Measurements from ENCODE around the gene TM7SF2. TPM values are rescaled to one million over a fixed set of nuclear protein-coding genes. Genes with fewer than 3 reads are reported as not detected.

TM7SF2 gene
- total RNA-seq, 1 experiment from 2014 or later: 63.8 TPM

- Mint-ChIP-seq H3K4me1 (peaks cover 17% of the 10 kb centered on the region), H3K4me3 (no peak overlapping the region), H3K27me3 (ENCODE audit: low read depth) (no peaks in the 10 kb centered on the region), H3K27ac (no peak overlapping the region), H3K9me3 (no peaks in the 10 kb centered on the region), H3K36me3 (peaks cover 3% of the 10 kb centered on the region; the same call in 1 of the 2 replicates)
- POLR2A ChIA-PET: interaction anchor here (0.5 to 2.1 kb wide), 3 partner anchors 13 to 88 kb away, joined by 3 to 9 read pairs (median 6); partner anchors contain the start of genes FAU, MRPL49 and VPS51
- DNase-seq (ENCODE audit: low spot score): no peak
- no peak for ATAC-seq
- CTCF ChIA-PET: interaction anchor here (0.5 to 4.8 kb wide), 38 partner anchors 11 to 701 kb away, joined by 3 to 104 read pairs (median 6); partner anchors contain the start of genes ARL2, BATF2, CAPN1 and CDCA5
- TF ChIP-seq ZMAT4 (CRISPR knock-in tag; IDR thresholded peaks at IDR 0.05): no peak
- no peak for TF ChIP-seq ZSCAN18 (CRISPR knock-in tag; IDR thresholded peaks at IDR 0.05)
- TF ChIP-seq RORB (CRISPR knock-in tag; IDR thresholded peaks at IDR 0.05): no peak
These were observed 2.2 kb upstream of the TM7SF2 start for GRCh38 chr11:65109231-65110198.

- peak; percentile 37 for ATAC-seq
- H3K4me3 Mint-ChIP-seq: no peak overlapping the region
- H3K27me3 Mint-ChIP-seq (ENCODE audit: low read depth): no peaks in the 10 kb centered on the region
- no peak for TF ChIP-seq ZSCAN18 (CRISPR knock-in tag; IDR thresholded peaks at IDR 0.05)
- 0 out of 2 replicates have a peak, but pooled peaks have one; percentile 12 for TF ChIP-seq MAX (CRISPR knock-in tag; IDR thresholded peaks at IDR 0.05)
- TF ChIP-seq OVOL2 (CRISPR knock-in tag; IDR thresholded peaks at IDR 0.05; ENCODE audit: borderline replicate concordance): no peak
- TF ChIP-seq MXD4 (CRISPR knock-in tag; IDR thresholded peaks at IDR 0.05; ENCODE audit: borderline replicate concordance): no peak
- 0 out of 2 replicates have a peak, but pooled peaks have one; percentile 29 for TF ChIP-seq ARID4B (CRISPR knock-in tag; IDR thresholded peaks at IDR 0.05; ENCODE audit: borderline replicate concordance)
- peak; percentile 100 for TF ChIP-seq CTCF (IDR thresholded peaks at IDR 0.05)
- TF ChIP-seq ELF4 (CRISPR knock-in tag; IDR thresholded peaks at IDR 0.05; ENCODE audit: low read depth): no peak
- TF ChIP-seq NFYB (CRISPR knock-in tag; conservative IDR thresholded peaks at IDR 0.05; ENCODE audit: low read depth): no peak
- H3K36me3 Mint-ChIP-seq: peaks cover 1% of the 10 kb centered on the region
- DNase-seq (ENCODE audit: low spot score): peak; percentile 98
- H3K4me1 Mint-ChIP-seq: peaks cover 17% of the 10 kb centered on the region
- CTCF ChIA-PET: interaction anchor here (0.5 to 4.8 kb wide), 49 partner anchors 10 to 702 kb away, joined by 3 to 104 read pairs (median 5); partner anchors contain the start of genes ARL2, BATF2, CAPN1 and CDCA5
- no peaks in the 10 kb centered on the region for H3K9me3 Mint-ChIP-seq
- POLR2A ChIA-PET: interaction anchor here (0.5 to 2.1 kb wide), 5 partner anchors 12 to 71 kb away, joined by 3 to 9 read pairs (median 3); partner anchors contain the start of genes CAPN1, FAU, MRPL49 and VPS51
- no peak overlapping the region for H3K27ac Mint-ChIP-seq
These were observed 1.3 kb upstream of the TM7SF2 start for GRCh38 chr11:65110354-65110861.
